ENCODE data around the gene SBSN.

SBSN gene, protein sequence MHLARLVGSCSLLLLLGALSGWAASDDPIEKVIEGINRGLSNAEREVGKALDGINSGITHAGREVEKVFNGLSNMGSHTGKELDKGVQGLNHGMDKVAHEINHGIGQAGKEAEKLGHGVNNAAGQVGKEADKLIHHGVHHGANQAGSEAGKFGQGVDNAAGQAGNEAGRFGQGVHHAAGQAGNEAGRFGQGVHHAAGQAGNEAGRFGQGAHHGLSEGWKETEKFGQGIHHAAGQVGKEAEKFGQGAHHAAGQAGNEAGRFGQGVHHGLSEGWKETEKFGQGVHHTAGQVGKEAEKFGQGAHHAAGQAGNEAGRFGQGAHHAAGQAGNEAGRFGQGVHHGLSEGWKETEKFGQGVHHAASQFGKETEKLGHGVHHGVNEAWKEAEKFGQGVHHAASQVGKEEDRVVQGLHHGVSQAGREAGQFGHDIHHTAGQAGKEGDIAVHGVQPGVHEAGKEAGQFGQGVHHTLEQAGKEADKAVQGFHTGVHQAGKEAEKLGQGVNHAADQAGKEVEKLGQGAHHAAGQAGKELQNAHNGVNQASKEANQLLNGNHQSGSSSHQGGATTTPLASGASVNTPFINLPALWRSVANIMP

GRCh38 chr19:35528218-35529038 is at the start of gene SBSN:
Gene SBSN (minus strand): TSS chr19:35528311. CDS start chr19:35528281, 30 bp downstream.
- no peak for DNase-seq (ENCODE audit: insufficient read length, low spot score)

DNA sequence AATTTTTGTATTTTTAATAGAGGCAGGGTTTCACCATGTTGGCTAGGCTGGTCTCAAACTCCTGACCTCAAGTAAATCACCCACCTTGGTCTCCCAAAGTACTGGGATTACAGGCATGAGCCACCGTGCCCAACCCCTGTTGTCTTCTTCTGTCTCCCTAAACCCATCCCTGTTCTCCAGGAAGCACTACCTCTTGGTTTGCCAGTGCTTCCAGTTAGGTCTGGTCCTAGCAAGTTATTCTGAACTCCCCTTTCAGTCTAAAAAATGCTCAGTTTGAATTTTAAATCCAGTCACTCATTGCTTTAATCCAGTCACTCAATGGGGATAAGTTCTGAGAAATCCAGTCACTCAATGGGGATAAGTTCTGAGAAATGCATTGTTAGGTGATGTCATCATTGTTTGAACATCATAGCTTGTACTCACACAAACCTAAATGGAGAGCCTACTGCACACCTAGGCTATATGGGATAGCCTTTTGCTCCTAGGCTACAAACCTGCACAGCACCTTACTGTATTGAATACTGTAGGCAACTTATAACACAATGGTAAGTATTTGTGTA is 43.4 kb upstream of the SBSN start:
- DNase-seq (ENCODE audit: insufficient read length, low spot score) (no peak), FAIRE-seq (no peak)

More at GRCh38 chr19:35528218-35529038, at the start of gene SBSN:
- no peak for FAIRE-seq

- FAIRE-seq (no peak), DNase-seq (ENCODE audit: insufficient read length, low spot score) (no peak)
These were observed 41.2 kb upstream of the SBSN start for GRCh38 chr19:35569281-35569781.

- no peak for DNase-seq (ENCODE audit: insufficient read length, low spot score)
- FAIRE-seq, result no peak
These were observed 38.6 kb upstream of the SBSN start for GRCh38 chr19:35566738-35567137.

GRCh38 chr19:35565016-35565856 is 37.1 kb upstream of the SBSN start:
- no peak for DNase-seq (ENCODE audit: insufficient read length, low spot score)
- no peak for FAIRE-seq

GRCh38 chr19:35563207-35563829 is 35.2 kb upstream of the SBSN start, which contains the start of gene ATP4A:
Gene ATP4A (minus strand): TSS chr19:35563658. CDS start chr19:35563629, 29 bp downstream.
- FAIRE-seq (no peak), DNase-seq (ENCODE audit: insufficient read length, low spot score) (no peak)

DNA sequence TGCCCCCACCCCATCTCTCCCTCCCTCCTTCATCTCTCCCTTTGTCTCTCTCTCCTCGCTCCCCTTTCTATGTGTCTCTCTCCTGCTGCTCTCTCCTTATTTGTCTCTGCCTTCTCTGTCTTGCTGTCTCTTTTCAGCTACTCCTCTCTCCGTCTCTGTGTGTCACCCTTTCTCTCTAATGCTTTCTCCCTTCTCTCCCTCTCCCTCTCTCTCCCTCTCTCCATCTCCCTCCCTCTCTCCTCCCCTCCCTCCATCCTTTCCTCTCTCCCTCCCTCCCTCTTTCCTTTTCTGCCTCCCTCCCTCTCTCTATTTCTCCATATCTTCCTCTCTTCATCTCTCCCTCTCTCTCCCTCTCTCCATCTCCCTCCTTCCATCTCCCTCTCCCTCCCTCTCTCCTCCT is 34.7 kb upstream of the SBSN start:
- FAIRE-seq (no peak), DNase-seq (ENCODE audit: insufficient read length, low spot score) (no peak)

- DNase-seq (ENCODE audit: insufficient read length, low spot score) (no peak), FAIRE-seq (no peak)
These were observed 34.2 kb upstream of the SBSN start for GRCh38 chr19:35562336-35562735.

GRCh38 chr19:35561436-35561835 is 33.3 kb upstream of the SBSN start:
- no peak for DNase-seq (ENCODE audit: insufficient read length, low spot score)
- no peak for FAIRE-seq

DNA sequence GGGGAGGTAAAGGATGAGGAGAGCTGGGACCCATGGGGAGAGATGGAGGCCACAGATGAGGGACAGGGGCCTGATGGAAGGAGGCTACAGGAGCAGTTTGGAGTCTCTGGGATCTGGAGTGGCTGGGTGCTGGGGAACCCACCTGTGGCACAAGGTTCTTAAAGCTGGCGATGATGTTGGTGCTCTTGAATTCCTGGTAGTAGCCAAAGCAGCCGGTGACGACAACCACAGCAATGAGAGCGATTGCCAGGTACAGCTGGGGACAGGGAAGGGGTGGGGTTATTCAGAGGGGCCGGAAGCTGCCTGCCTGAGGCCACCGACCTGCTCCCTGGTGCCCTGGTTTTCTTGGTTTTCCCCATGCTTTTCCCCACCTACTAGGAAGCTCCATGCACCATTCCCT is 32.6 kb upstream of the SBSN start:
- DNase-seq (ENCODE audit: insufficient read length, low spot score), result no peak
- FAIRE-seq, result no peak

GRCh38 chr19:35560271-35560670 is 32.2 kb upstream of the SBSN start:
- FAIRE-seq, result no peak

DNA sequence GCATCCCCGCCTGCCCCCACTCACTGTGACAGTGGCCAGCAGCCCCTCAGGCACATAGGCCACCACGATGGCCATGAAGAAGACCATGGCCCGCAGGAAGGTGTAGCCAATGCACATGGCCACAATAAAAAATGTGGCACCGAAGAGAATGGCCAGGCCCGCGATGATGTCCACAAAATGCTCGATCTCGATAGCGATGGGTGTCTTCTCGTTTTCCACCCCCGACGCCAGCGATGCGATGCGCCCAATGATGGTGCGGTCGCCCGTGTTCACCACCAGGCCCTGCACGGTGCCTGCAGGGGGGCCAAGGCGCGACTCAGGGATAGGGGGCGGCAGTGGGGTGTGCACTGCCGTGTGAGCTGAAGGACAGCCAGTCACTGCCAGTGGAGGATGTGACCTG is 31.7 kb upstream of the SBSN start:
- FAIRE-seq (no peak), DNase-seq (ENCODE audit: insufficient read length, low spot score) (no peak)

More at GRCh38 chr19:35560271-35560670, 32.2 kb upstream of the SBSN start:
- no peak for DNase-seq (ENCODE audit: insufficient read length, low spot score)

DNA sequence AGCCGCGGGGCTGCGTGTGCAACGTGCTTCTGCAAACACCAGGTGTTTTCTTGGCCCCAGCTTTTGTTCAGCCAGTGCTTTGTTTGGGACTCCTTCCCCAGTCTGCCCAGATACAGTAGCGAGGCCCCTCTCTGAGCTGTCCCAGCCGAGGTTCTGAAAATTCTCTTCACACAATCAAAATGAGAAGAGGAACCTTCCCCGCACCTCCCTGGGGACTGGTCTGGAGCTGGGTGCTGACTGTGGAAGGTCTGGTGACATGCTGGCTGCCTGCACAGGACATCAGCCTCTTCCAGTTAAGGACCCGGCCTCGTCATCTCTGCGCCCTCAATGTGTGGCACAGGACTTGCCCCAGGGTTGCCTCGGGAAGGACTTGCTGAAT is 31.2 kb upstream of the SBSN start:
- FAIRE-seq (no peak), DNase-seq (ENCODE audit: insufficient read length, low spot score) (no peak)

- no peak for FAIRE-seq
These were observed 30.5 kb upstream of the SBSN start for GRCh38 chr19:35558400-35559280.

DNA sequence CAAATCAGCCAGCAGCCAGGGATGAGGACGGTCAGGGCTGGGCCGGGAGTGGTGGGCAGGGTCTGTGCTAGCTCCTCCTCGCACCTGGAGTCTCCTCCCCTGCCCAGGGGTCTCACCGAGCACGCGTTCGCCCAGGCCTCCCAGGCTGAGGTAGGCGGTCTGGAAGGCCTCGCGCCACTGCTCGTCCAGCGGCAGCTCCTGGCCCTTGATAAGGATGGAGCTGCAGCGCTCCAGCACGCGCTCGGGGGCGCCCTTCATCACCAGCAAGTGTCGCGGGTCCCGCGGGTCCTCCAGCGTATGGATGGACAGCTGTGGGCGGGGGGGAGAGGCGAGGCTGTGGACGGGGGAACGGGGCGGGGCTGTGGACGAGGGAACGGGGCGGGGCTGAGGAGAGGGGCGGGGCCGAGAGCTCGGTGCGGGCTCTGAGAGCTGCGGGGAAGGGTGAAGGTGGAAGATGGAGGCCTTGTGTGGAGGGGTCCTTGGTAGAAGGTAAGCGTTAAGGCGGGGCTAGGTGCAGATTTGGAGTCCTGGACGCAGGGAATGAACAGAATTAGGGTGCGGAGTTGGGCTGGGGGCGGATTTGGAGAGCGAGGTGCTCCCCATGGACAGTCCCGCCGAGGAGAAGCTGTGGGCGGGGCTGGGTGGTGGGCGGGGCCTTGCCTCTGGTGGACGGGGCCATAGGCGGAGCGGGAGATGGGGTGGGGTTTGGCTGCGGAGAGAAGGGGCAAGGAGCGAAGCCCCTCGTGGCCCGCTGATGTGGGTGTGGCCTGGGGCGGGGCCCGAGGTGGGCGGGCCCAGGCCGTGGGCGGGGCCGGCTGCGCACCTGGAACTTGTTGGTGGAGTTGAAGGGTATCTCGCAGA is 29.7 kb upstream of the SBSN start:
- no peak for DNase-seq (ENCODE audit: insufficient read length, low spot score)
- FAIRE-seq, result no peak

More at GRCh38 chr19:35558400-35559280, 30.5 kb upstream of the SBSN start:
- no peak for DNase-seq (ENCODE audit: insufficient read length, low spot score)

DNA sequence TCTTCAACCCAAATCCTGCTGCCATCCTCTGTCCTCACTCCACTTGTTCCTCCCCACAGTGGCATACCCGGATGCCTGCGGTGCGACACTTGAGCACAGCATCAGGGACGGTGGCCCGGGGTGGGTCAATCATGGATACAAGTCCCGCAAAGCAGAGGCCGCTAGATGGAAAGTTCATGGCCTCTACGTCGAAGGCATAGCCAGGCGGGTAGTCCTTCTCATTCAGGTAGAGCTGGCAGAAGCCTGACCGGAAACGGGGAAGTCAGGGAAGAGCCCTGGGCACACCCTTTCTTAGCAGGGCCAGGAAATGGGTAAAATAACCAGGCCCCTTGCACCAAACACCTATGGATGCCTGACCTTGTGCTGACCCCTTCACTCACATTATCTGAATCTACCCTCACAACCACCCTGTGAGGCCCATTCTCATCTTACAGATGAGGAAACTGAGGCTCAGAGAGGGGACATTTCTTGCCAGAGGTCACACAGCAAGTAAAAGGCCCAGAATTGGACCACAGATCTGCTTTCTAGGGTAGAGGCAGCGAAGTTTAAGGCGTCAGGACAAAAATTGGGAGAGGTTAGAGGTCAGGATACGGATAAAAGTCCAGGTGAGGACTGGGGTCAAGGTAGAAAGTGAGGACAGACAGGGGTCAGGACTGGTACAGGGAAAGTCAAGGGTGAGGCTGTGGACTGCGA is 28.9 kb upstream of the SBSN start:
- no peak for FAIRE-seq
- DNase-seq (ENCODE audit: insufficient read length, low spot score), result no peak

DNA sequence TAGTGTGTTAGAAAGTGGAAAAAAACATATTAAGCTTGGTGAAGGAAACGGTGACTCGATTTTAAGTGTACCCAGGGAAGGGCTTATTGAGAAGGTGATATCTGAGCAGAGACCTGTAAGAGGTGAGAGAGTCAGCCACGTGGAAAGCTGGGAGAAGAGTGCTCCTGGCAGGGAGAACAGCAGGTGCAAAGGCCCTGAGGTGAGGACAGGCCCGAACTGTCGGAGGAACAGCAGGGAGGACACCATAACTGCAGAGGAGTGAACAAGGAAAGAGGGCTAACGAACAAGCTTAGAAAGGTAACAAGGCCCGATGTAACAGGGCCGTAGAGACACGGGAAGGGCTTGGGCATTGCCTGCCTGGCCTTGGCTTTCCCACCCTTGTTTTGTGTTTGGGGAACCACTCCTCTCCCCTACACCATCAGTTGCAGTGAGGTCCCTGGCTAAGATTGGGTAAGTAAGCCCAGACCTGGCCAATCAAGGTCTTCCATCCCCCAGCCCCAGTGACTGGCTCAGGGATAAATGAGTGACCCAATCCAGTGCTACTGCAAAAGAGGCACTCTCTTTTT is 28.0 kb upstream of the SBSN start:
- DNase-seq (ENCODE audit: insufficient read length, low spot score) (no peak), FAIRE-seq (no peak)

Measured in HTR-8/SVneo (cell line).